A549 (cell line): ENCODE data around the gene LOC101059915.

ENCODE experiments used
- ATAC-seq, 2 experiments: fragments of 200-7000 bp in 1 of 2; fragments of >200 bp in 1 of 2; cut with Nextera tagmentation in 1 of 2; cut with Tn5 transposase in 1 of 2; 3 replicates each; pipeline versions ENCODE4 v1.8.0 to v1.9.1; 2018 to 2020; ENCODE audit warnings: mild to moderate bottlenecking in 1 of 2, moderate library complexity in 1 of 2
- CTCF ChIA-PET: fragments of 300-600 bp; sonication (Branson Sonifier 250); formaldehyde crosslinking; extraction: SDS; loops from one replicate; lab custom pipeline; 2021; ENCODE audit warnings: antibody characterized with exemption, inconsistent platforms; lab: Yijun Ruan, JAX
- POLR2A ChIA-PET: fragments of 350-600 bp; formaldehyde crosslinking; extraction: SDS; loops from one replicate; lab custom pipeline; 2021; ENCODE audit warnings: antibody characterized with exemption, inconsistent platforms; lab: Yijun Ruan, JAX
- DNase-seq, 2 experiments: peaks; one replicate each; pipeline versions ENCODE4 v3.0.0 to v3.0.0-alpha.2; 2011 to 2016; ENCODE audit warnings: low read depth in 1 of 2, low spot score in 1 of 2
- FAIRE-seq: peaks from 2 replicates; lab custom pipeline; 2011; peaks lifted over from hg19 to GRCh38; lab: Jason Lieb, UNC
- H3K27ac ChIP-seq, 2 experiments: fragments of >200 bp; sonication (Bioruptor Twin); formaldehyde crosslinking; 3 replicates each; pipeline ENCODE4 v1.5.1; 2016 to 2017
- H3K4me1 ChIP-seq: fragments of >200 bp; sonication (Bioruptor Twin); formaldehyde crosslinking; 3 replicates; pipeline ENCODE4 v1.6.1; 2016
- H3K4me2 ChIP-seq: fragments of >200 bp; sonication (Bioruptor Twin); formaldehyde crosslinking; 3 replicates; pipeline ENCODE4 v1.6.1; 2016
- H3K4me3 ChIP-seq: fragments of >200 bp; sonication (Bioruptor Twin); formaldehyde crosslinking; 3 replicates; pipeline ENCODE4 v1.5.1; 2016
- H3K9me3 ChIP-seq: fragments of >200 bp; sonication (Bioruptor Twin); formaldehyde crosslinking; 3 replicates; pipeline ENCODE4 v1.6.1; 2016
- CEBPB ChIP-seq, 2 experiments: fragments of >200 bp in 1 of 2; sonication (Bioruptor Twin) in 1 of 2; formaldehyde crosslinking in 1 of 2; IDR thresholded peaks; 2 replicates each; pipeline ENCODE4 v1.6.1; 2012 to 2016
- E2F6 ChIP-seq: IDR thresholded peaks from 2 replicates; pipeline ENCODE4 v1.6.1; 2012; ENCODE audit warnings: low read depth, borderline replicate concordance
- FOSB ChIP-seq: fragments of 250-450 bp; sonication (Bioruptor Pico); IDR thresholded peaks from 2 replicates; pipeline ENCODE4 v1.5.0; 2020; ENCODE audit warnings: mild to moderate bottlenecking, moderate library complexity
- FOSL2 ChIP-seq, 2 experiments: fragments of 450-650 bp in 1 of 2; fragments of >200 bp in 1 of 2; sonication (Bioruptor Twin) in 1 of 2; formaldehyde crosslinking; IDR thresholded peaks; 2 replicates each; pipeline versions ENCODE4 v1.5.0 to v1.6.1; 2016 to 2020; ENCODE audit warnings: mild to moderate bottlenecking in 1 of 2, moderate library complexity in 1 of 2
- HES2 ChIP-seq: fragments of >200 bp; sonication (Bioruptor Twin); formaldehyde crosslinking; IDR thresholded peaks from 2 replicates; pipeline ENCODE4 v1.6.1; 2016
- HEYL ChIP-seq: fragments of 250-450 bp; sonication (Bioruptor Pico); IDR thresholded peaks from 2 replicates; pipeline ENCODE4 v1.8.0; 2021; ENCODE audit warnings: mild to moderate bottlenecking, moderate library complexity
- HOXB13 ChIP-seq: fragments of 250-450 bp; sonication (Bioruptor Pico); IDR thresholded peaks from 2 replicates; pipeline ENCODE4 v1.5.0; 2020; ENCODE audit warnings: low read depth, mild to moderate bottlenecking, moderate library complexity
- JUN ChIP-seq, 2 experiments: fragments of >200 bp; sonication (Bioruptor Twin); formaldehyde crosslinking; IDR thresholded peaks; 2 replicates in 1 of 2; 3 replicates in 1 of 2; pipeline ENCODE4 v1.6.1; 2016 to 2017
- KDM5A ChIP-seq: fragments of 200-600 bp; sonication (generic); IDR thresholded peaks from 2 replicates; pipeline ENCODE4 v1.6.1; 2016; ENCODE audit warnings: antibody characterized with exemption, mild to moderate bottlenecking
- MYC ChIP-seq: IDR thresholded peaks from 2 replicates; pipeline ENCODE4 v1.6.1; 2012; ENCODE audit warnings: mild to moderate bottlenecking, inconsistent platforms, low read length, improper control_type of control experiment, borderline replicate concordance
- PBX3 ChIP-seq: IDR thresholded peaks from 2 replicates; pipeline ENCODE4 v1.6.1; 2012
- POLR2AphosphoS2 ChIP-seq: conservative IDR thresholded peaks from 2 replicates; pipeline ENCODE4 v1.6.1; 2012; ENCODE audit warnings: low read length, improper control_type of control experiment, inconsistent platforms
- RNF2 ChIP-seq: fragments of 200-600 bp; sonication (generic); IDR thresholded peaks from 2 replicates; pipeline ENCODE4 v1.6.1; 2016; ENCODE audit warnings: low read depth, mild to moderate bottlenecking, antibody characterized with exemption, moderate library complexity, borderline replicate concordance
- SMC3 ChIP-seq: fragments of >200 bp; sonication (Bioruptor Twin); formaldehyde crosslinking; IDR thresholded peaks from 3 replicates; pipeline ENCODE4 v1.6.1; 2018; ENCODE audit warnings: inconsistent platforms
- TFCP2L1 ChIP-seq: fragments of 250-450 bp; sonication (Bioruptor Pico); IDR thresholded peaks from 2 replicates; pipeline ENCODE4 v1.5.0; 2021; ENCODE audit warnings: mild to moderate bottlenecking
- USF2 ChIP-seq: fragments of 450-650 bp; IDR thresholded peaks from 2 replicates; pipeline ENCODE4 v1.6.1; 2014; ENCODE audit warnings: antibody characterized with exemption
- ZFP36 ChIP-seq: fragments of 450-650 bp; IDR thresholded peaks from 2 replicates; pipeline ENCODE4 v1.6.1; 2014; ENCODE audit warnings: borderline replicate concordance; ENCODE audit not compliant: partially characterized antibody
- ZSCAN20 ChIP-seq: fragments of 250-450 bp; sonication (Bioruptor Pico); IDR thresholded peaks from 2 replicates; pipeline ENCODE4 v1.8.0; 2022; ENCODE audit warnings: mild to moderate bottlenecking, moderate library complexity
- WGBS: methylation state at CpG from one replicate; pipeline ENCODE4 v1.1.6; 2017; ENCODE audit errors: missing lambda C conversion rate; 5-methylcytosine and 5-hydroxymethylcytosine counted together

Gene LOC101059915

GRCh38 chrX:71618787-71619186 lies 48.6 kb upstream of the LOC101059915 start (continued):
- no peak for TF ChIP-seq HES2
- TF ChIP-seq PBX3: no peak

GRCh38 chrX:71619193-71619592 lies 48.2 kb upstream of the LOC101059915 start:
- ATAC-seq: no peak

GRCh38 chrX:71619986-71620385 lies 47.4 kb upstream of the LOC101059915 start:
- POLR2A ChIA-PET: no interaction called here
- H3K4me1 ChIP-seq: no peaks in the 10 kb centered on the region
- WGBS: 87% methylated on average over 1 of the region's 1 CpG
- no peak overlapping the region for H3K4me2 ChIP-seq
- no peaks in the 10 kb centered on the region for H3K9me3 ChIP-seq
- DNase-seq (no peak), FAIRE-seq (no peak), ATAC-seq (no peak)
- no peak overlapping the region for H3K4me3 ChIP-seq
- CTCF ChIA-PET: no interaction called here
- TF ChIP-seq E2F6: no peak
- no peak overlapping the region for H3K27ac ChIP-seq

More at GRCh38 chrX:71619193-71619592, 48.2 kb upstream of the LOC101059915 start:
- Histone ChIP-seq H3K27ac (no peak overlapping the region), H3K4me2 (no peak overlapping the region), H3K9me3 (no peaks in the 10 kb centered on the region), H3K4me3 (no peak overlapping the region)
- POLR2A ChIA-PET: no interaction called here
- FAIRE-seq (no peak), DNase-seq (no peak)
- TF ChIP-seq HES2 (no peak), TFCP2L1 (CRISPR knock-in tag) (no peak), KDM5A (no peak), FOSL2 (IDR thresholded peaks at IDR 0.05) (no peak), FOSL2 (CRISPR knock-in tag; IDR thresholded peaks at IDR 0.05) (no peak), ZFP36 (no peak), MYC (no peak)
- TF ChIP-seq, all 56 proteins: peak for 0
- H3K4me1 ChIP-seq: no peaks in the 10 kb centered on the region
- CTCF ChIA-PET: interaction anchor here (1.3 kb wide), 1 partner anchor 9 kb away, joined by 3 read pairs; no protein-coding TSS in a partner anchor
- WGBS: 92% methylated on average over 8 of the region's 8 CpGs

- DNase-seq (no peak), ATAC-seq (no peak), FAIRE-seq (no peak)
- TF ChIP-seq HEYL (CRISPR knock-in tag): no peak
- TF ChIP-seq KDM5A: no peak
- no peak for TF ChIP-seq ZSCAN20 (CRISPR knock-in tag)
- no peak for TF ChIP-seq RNF2
- TF ChIP-seq FOSB (CRISPR knock-in tag): no peak
- no peak for TF ChIP-seq PBX3
- no peak for TF ChIP-seq SMC3
- no peak for TF ChIP-seq USF2
- no peak for TF ChIP-seq HOXB13 (CRISPR knock-in tag)
- TF ChIP-seq CEBPB (IDR thresholded peaks at IDR 0.05): no peak
- no peak for TF ChIP-seq POLR2AphosphoS2
- TF ChIP-seq JUN (IDR thresholded peaks at IDR 0.05): no peak
- Histone ChIP-seq H3K27ac (no peak overlapping the region), H3K4me1 (no peaks in the 10 kb centered on the region), H3K4me3 (no peak overlapping the region), H3K4me2 (no peak overlapping the region), H3K9me3 (no peaks in the 10 kb centered on the region)
- WGBS: 80% methylated on average over 4 of the region's 6 CpGs
- POLR2A ChIA-PET: no interaction called here
- CTCF ChIA-PET: interaction anchor here (1.4 kb wide), 1 partner anchor 28 kb away, joined by 3 read pairs; no protein-coding TSS in a partner anchor
Observed at GRCh38 chrX:71621603-71622002, 45.7 kb upstream of the LOC101059915 start.
